Fibroblast of the aortic adventitia (primary cell): Measurements from ENCODE around the gene CLEC3B. TPM values are rescaled to one million over a fixed set of nuclear protein-coding genes. Genes with fewer than 3 reads are reported as not detected.

Source experiments
- DNase-seq: peaks from one replicate; pipeline ENCODE4 v3.0.0-alpha.2; 2010; ENCODE audit warnings: low read depth
- H3K4me3 ChIP-seq: 2 replicates; pipeline ENCODE4 v1.5.1; 2011; ENCODE audit warnings: low read depth, mild to moderate bottlenecking, control low read depth, low read length, moderate library complexity
- total RNA-seq: library from RNA; depleted of rRNA; stranded (reverse); fragments of >200 nt; gene quantifications from 2 replicates; pipeline ENCODE4 v1.2.3, GENCODE V29; 2012; ENCODE audit warnings: low replicate concordance
- TF ChIP-seq, protein P1 (sequence below): IDR thresholded peaks from 2 replicates; pipeline ENCODE4 v1.5.1; 2011; ENCODE audit warnings: mild to moderate bottlenecking, low read length, control low read depth, inconsistent platforms; ENCODE audit not compliant: insufficient read depth

The CLEC3B gene
- total RNA-seq, 1 donor = 12.4 TPM

- TF ChIP-seq, protein P1, sequence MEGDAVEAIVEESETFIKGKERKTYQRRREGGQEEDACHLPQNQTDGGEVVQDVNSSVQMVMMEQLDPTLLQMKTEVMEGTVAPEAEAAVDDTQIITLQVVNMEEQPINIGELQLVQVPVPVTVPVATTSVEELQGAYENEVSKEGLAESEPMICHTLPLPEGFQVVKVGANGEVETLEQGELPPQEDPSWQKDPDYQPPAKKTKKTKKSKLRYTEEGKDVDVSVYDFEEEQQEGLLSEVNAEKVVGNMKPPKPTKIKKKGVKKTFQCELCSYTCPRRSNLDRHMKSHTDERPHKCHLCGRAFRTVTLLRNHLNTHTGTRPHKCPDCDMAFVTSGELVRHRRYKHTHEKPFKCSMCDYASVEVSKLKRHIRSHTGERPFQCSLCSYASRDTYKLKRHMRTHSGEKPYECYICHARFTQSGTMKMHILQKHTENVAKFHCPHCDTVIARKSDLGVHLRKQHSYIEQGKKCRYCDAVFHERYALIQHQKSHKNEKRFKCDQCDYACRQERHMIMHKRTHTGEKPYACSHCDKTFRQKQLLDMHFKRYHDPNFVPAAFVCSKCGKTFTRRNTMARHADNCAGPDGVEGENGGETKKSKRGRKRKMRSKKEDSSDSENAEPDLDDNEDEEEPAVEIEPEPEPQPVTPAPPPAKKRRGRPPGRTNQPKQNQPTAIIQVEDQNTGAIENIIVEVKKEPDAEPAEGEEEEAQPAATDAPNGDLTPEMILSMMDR = no peak
- DNase-seq = peak; percentile 96
- H3K4me3 ChIP-seq = peak overlapping the region; percentile 10
Measured at GRCh38 chr3:45011756-45012508, 14.2 kb upstream of the CLEC3B start.

DNA sequence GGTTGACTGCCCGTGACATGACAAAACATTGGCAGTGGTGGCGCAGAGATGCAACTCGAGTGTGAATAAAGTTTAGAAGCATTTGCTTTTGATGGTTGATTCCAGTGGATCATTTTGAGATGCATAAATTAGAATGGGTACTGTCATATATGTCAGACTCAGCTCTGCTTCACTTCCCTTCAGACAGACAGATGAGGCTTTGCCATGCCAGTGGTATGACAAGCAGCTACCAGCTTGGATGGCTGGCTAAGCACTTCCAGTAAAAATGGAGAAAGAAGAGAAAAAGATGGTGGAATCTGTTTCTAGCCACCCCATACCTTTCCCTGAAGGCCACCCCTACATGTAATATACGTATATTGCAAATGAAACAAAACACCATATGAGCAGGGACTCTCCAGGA is 13.5 kb upstream of the CLEC3B start:
- H3K4me3 ChIP-seq = no peak overlapping the region
- no peak for DNase-seq
- TF ChIP-seq, protein P1 = no peak

- H3K4me3 ChIP-seq = no peak overlapping the region
- no peak for DNase-seq
- TF ChIP-seq, protein P1 = no peak
Measured at GRCh38 chr3:45016916-45017315, 9.2 kb upstream of the CLEC3B start.

DNA sequence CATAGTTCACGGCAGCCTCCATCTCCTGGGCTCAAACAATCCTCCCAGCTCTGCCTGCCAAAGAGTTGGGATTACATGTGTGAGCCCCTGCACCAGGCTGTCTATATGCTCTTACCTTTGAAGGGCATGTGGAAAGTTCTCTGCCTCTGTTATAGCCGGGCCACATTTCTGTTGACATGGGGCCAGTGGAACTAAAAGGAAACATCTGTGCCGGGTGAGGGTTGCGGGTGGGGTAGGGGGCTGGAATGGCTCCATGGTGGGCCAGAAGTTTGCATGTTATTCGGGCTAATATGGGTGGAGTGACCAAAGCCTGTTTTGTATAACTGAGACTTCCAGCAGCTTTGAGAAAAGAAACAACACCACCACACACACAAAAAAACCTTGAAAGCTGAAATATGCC is 8.3 kb upstream of the CLEC3B start:
- no peak overlapping the region for H3K4me3 ChIP-seq
- DNase-seq = peak; percentile 34
- TF ChIP-seq, protein P1 = no peak

DNA sequence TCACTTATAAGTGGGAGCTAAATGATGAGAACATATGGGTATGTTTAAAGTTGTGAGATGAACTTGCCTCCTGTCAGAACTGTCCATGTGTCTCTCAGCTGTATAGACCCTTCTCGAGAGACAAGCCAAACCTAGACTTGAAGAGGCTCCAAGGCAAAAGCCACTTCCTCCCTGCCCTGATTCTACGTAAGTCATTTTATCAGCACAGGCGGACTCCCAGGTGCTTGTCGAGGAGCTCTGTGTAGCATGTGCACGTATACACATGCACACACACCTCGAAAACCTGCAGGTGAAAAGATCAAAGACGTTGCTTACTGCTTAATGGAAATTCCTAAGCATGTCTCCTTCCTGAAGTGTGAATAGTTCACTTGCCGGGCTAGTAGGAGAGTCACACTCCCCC is 5.6 kb upstream of the CLEC3B start:
- no peak for DNase-seq
- H3K4me3 ChIP-seq = no peak overlapping the region
- TF ChIP-seq, protein P1 = no peak

DNA sequence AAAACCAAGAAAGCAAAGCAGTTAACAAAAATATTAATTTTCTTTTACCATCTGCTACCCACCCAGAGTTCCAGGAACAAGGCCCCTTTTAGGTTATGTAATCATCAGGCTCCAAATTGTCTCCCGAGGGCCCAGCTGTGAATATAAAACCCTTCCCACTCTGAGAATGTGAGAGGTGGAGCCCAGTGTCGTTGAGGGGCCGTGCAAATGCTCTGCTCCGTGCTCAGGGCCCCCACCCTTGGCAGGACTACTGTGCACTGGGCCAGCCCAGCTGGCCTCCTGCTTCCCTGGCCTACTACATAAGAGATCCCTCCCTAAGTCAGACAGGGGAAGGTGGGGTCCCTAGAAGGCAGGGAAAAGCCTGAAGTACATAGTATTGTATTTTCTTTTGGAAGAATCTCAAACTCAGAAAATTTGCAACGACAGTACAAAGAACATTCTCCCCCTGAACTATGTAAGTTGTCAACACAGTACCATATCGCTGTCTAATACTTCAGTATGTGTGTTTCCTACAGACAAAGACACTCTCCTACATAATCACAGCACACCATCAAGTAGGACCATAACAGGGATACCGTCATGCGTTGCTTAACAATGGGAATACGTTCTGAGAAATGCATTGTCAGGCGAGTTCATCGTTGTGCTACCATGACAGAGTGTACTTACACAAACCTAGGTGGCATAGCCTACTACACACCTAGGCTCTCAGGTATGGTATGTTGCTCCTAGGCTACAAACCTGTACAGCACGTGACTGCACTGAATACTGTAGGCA is 4.4 kb upstream of the CLEC3B start:
- TF ChIP-seq, protein P1 = no peak
- no peak overlapping the region for H3K4me3 ChIP-seq
- DNase-seq = peak; percentile 67
